Duodenal mucosa (tissue), 2 donors: ENCODE measurements around the gene DPYSL4.
"Not testable (repeated sequence)": the region's sequence is repeated elsewhere in the genome, so short reads cannot be mapped to it uniquely, and the experiment has no call there.

Experiments used
- H3K27ac ChIP-seq: one replicate; pipeline ENCODE4 v1.7.0; 2013; ENCODE audit warnings: low read depth, low read length
- H3K27me3 ChIP-seq, 2 donors: one replicate each; pipeline ENCODE4 v1.7.0; 2013; ENCODE audit warnings: low read length in 2 of 2, control low read depth in 1 of 2; ENCODE audit not compliant: insufficient read depth in 2 of 2, control insufficient read depth in 1 of 2
- H3K36me3 ChIP-seq, 2 donors: one replicate each; pipeline ENCODE4 v1.7.0; 2013; ENCODE audit warnings: low read length in 2 of 2, control low read depth in 1 of 2; ENCODE audit not compliant: insufficient read depth in 2 of 2, control insufficient read depth in 1 of 2
- H3K4me1 ChIP-seq, 2 donors: one replicate each; pipeline ENCODE4 v1.7.0; 2013; ENCODE audit warnings: low read length in 2 of 2, control low read depth in 1 of 2; ENCODE audit not compliant: insufficient read depth in 2 of 2, control insufficient read depth in 1 of 2
- H3K4me3 ChIP-seq, 2 donors: one replicate each; pipeline ENCODE4 v1.7.0; 2013; ENCODE audit warnings: low read length in 2 of 2, low read depth in 1 of 2
- H3K9ac ChIP-seq, 2 donors: one replicate each; pipeline ENCODE4 v1.7.0; 2013; ENCODE audit warnings: low read length in 2 of 2, low read depth in 1 of 2
- H3K9me3 ChIP-seq, 2 donors: one replicate each; pipeline ENCODE4 v1.7.0; 2013; ENCODE audit warnings: low read length in 2 of 2, control low read depth in 1 of 2; ENCODE audit not compliant: control insufficient read depth in 1 of 2

Gene DPYSL4

GRCh38 chr10:132220996-132221395 lies 34.2 kb downstream of the DPYSL4 start:
- H3K27ac ChIP-seq, H3K27me3 ChIP-seq, H3K36me3 ChIP-seq, H3K9ac ChIP-seq, H3K4me1 ChIP-seq, H3K4me3 ChIP-seq, H3K9me3 ChIP-seq: not testable (repeated sequence)

GRCh38 chr10:132222726-132223125 lies 36.0 kb downstream of the DPYSL4 start:
- Histone ChIP-seq H3K9me3 (peaks cover 0 to 2% of the 10 kb centered on the region in 2 donors), H3K27ac (no peak overlapping the region), H3K9ac (no peak overlapping the region), H3K27me3 (no peaks in the 10 kb centered on the region), H3K4me3 (no peak overlapping the region), H3K4me1 (no peaks in the 10 kb centered on the region), H3K36me3 (no peaks in the 10 kb centered on the region)

GRCh38 chr10:132223156-132223590 lies 36.4 kb downstream of the DPYSL4 start:
- Histone ChIP-seq H3K4me3 (no peak overlapping the region), H3K36me3 (no peaks in the 10 kb centered on the region), H3K9ac (no peak overlapping the region), H3K9me3 (no peaks in the 10 kb centered on the region), H3K4me1 (no peaks in the 10 kb centered on the region), H3K27ac (no peak overlapping the region), H3K27me3 (no peaks in the 10 kb centered on the region)

GRCh38 chr10:132223611-132224342 lies 37.0 kb downstream of the DPYSL4 start:
- H3K4me1 ChIP-seq: no peaks in the 10 kb centered on the region
- H3K4me3 ChIP-seq: no peak overlapping the region
- no peaks in the 10 kb centered on the region for H3K36me3 ChIP-seq
- H3K27ac ChIP-seq: no peak overlapping the region
- no peaks in the 10 kb centered on the region for H3K27me3 ChIP-seq
- H3K9me3 ChIP-seq: no peaks in the 10 kb centered on the region
- H3K9ac ChIP-seq: no peak overlapping the region

GRCh38 chr10:132224343-132225072 lies 37.8 kb downstream of the DPYSL4 start:
- H3K9ac ChIP-seq: no peak overlapping the region
- H3K36me3 ChIP-seq: no peaks in the 10 kb centered on the region
- H3K9me3 ChIP-seq: no peaks in the 10 kb centered on the region
- H3K4me3 ChIP-seq: no peak overlapping the region
- no peak overlapping the region for H3K27ac ChIP-seq
- H3K4me1 ChIP-seq: no peaks in the 10 kb centered on the region
- no peaks in the 10 kb centered on the region for H3K27me3 ChIP-seq

- Histone ChIP-seq H3K9ac (no peak overlapping the region), H3K27me3 (no peaks in the 10 kb centered on the region), H3K4me1 (peaks cover 0 to 3% of the 10 kb centered on the region in 2 donors), H3K4me3 (no peak overlapping the region), H3K36me3 (no peaks in the 10 kb centered on the region), H3K27ac (no peak overlapping the region), H3K9me3 (no peaks in the 10 kb centered on the region)
Measured at GRCh38 chr10:132225073-132225848, 38.5 kb downstream of the DPYSL4 start.

GRCh38 chr10:132225849-132226205 lies 39.1 kb downstream of the DPYSL4 start:
- Histone ChIP-seq H3K27ac (no peak overlapping the region), H3K36me3 (no peaks in the 10 kb centered on the region), H3K9me3 (no peaks in the 10 kb centered on the region), H3K4me1 (peaks cover 0 to 8% of the 10 kb centered on the region in 2 donors), H3K9ac (no peak overlapping the region), H3K27me3 (no peaks in the 10 kb centered on the region), H3K4me3 (no peak overlapping the region)

GRCh38 chr10:132226586-132227405 lies 40.0 kb downstream of the DPYSL4 start:
- Histone ChIP-seq H3K9me3 (no peaks in the 10 kb centered on the region), H3K36me3 (no peaks in the 10 kb centered on the region), H3K27ac (no peak overlapping the region), H3K9ac (no peak overlapping the region), H3K4me3 (no peak overlapping the region), H3K4me1 (peaks cover 0 to 13% of the 10 kb centered on the region in 2 donors), H3K27me3 (no peaks in the 10 kb centered on the region)

- H3K9ac ChIP-seq: no peak overlapping the region
- no peak overlapping the region for H3K27ac ChIP-seq
- H3K36me3 ChIP-seq: no peaks in the 10 kb centered on the region
- H3K4me1 ChIP-seq: peaks cover 0 to 13% of the 10 kb centered on the region in 2 donors
- no peaks in the 10 kb centered on the region for H3K27me3 ChIP-seq
- H3K4me3 ChIP-seq: no peak overlapping the region
- H3K9me3 ChIP-seq: no peaks in the 10 kb centered on the region
Measured at GRCh38 chr10:132227851-132228390, 41.2 kb downstream of the DPYSL4 start.
